ENCODE measurements around the gene NEMP2.
"Not testable (repeated sequence)": the region's sequence is repeated elsewhere in the genome, so short reads cannot be mapped to it uniquely, and the experiment has no call there.

The NEMP2 gene

DNA sequence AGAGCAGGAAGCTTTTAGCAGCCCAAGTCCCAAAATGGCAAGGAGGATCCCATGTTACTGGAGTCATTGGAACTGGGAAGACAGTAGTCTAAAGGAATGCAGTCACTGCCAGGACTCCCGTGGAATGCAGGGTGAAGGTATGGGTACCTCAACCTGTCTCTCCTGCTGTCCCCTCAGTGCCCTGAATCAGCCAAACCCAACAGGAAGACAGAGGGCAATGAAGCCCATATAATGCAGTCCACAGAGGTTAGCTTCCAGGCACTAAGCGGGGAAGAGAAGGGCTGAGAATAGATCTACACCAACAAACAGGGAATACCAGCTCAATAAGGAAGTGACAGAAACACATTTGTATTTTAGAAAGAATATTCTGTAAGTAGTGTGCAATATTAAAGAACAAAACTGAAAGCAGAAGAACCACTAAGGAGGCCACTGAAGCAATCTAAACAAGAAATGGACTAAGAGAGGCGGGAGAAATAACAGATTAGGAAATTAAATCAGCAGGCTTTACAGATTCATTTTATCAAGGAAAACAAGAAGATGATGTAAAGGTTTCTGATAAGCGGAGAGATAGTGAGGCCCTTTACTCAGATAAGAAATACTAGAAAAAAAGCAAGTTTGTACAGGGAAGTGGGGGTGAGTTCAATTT lies 8.3 kb downstream of the NEMP2 start:
- DNase-seq (ENCODE audit: low read depth, low spot score), result no peak

DNA sequence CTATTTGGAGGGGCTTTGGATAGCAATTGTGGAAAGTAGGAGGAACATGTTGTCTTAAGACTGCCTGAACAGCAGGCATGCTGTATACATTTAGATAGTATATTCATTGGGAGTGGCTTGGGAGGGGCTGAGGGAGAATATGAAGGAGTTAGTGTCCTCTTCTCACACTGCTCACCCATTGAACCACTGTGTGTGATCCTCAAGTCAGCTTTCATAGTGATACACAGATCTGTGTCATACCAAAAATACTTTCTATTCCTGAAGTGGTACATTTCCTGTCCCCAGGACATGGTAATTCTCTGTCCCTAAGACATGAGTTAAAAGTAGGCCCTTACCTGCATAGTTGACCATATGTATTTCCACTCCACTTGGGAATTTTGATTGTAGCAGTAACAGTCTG lies 9.6 kb downstream of the NEMP2 start:
- no peak for DNase-seq (ENCODE audit: low read depth, low spot score)

DNA sequence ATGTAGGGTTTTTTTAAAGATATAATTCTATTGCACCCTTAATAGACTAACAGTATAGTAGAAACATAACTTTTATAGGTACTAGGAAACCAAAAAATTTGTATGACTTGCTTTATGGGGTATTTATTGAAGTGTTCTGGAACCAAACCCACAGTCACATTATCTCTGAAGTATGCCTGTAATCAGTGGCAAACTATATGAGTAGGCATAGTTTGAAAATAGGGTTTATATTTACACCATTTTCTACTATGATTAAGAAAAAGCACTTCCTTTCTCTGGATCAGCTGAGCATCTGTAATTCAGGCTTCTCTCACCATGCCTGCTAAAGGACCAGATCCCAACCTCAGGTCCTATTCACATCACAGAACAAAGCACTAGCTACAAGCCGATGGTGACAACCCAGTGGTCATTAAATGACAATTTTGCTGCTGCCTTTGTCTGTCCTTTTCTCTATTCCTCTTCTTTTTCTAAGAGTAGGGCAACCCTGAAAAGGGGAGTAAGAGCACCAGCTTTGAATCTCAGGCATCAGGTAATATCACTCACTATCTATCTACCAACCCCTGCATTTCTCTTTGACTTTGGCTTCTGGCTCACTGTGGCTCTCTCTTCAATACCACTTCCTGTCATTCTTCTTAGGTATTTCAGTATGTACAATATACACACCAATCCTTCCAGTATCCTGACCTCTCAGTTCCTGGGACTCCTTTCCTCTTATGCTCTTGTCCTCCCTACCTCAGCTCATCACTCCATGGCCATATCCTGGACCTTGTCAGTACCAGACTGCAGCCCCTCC lies 14.4 kb downstream of the NEMP2 start:
- no peak for DNase-seq (ENCODE audit: low read depth, low spot score)

GRCh38 chr2:190517468-190517867 lies 17.1 kb downstream of the NEMP2 start:
- DNase-seq (ENCODE audit: low read depth, low spot score), result no peak

DNA sequence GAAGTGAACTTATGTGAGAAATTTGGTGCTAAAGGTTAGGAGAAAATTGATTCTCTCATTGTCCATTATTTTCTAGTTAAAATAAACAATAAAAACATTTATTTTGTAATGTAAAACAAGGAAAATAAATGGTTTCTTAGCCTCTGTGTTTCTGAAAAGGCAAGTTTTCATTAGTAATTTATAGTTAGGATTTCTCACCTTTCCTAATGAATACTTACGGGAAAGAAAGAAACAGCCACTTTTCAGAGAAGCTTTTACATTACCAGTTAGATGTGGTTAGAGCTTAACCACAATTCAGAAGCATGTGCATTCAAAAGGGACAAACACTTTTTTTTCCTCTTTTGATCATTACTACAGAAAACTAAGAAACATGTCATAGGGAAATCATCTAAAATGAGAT lies 18.8 kb downstream of the NEMP2 start:
- no peak for DNase-seq (ENCODE audit: low read depth, low spot score)

- no peak for DNase-seq (ENCODE audit: low read depth, low spot score)
Measured at GRCh38 chr2:190514676-190515075, 19.8 kb downstream of the NEMP2 start.

DNA sequence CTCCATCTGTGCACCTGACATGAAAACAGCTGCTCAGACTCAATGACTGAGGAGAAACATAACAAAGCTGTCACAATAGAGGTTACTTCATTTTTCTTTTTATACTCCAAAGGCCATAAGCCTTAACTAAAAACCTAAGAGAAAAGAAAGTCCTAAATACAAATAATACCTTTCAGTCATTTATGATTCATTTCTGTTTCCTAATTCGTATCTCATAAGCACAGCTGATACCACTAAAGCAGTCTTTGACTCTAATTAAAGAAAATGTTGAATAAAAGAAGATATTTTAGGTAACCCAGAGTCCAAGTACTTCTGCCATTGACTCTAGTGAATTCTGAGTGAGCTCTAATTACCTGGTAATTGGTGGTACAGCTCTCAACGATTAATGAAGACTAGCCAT lies 20.6 kb downstream of the NEMP2 start:
- DNase-seq (ENCODE audit: low read depth, low spot score), result no peak

DNA sequence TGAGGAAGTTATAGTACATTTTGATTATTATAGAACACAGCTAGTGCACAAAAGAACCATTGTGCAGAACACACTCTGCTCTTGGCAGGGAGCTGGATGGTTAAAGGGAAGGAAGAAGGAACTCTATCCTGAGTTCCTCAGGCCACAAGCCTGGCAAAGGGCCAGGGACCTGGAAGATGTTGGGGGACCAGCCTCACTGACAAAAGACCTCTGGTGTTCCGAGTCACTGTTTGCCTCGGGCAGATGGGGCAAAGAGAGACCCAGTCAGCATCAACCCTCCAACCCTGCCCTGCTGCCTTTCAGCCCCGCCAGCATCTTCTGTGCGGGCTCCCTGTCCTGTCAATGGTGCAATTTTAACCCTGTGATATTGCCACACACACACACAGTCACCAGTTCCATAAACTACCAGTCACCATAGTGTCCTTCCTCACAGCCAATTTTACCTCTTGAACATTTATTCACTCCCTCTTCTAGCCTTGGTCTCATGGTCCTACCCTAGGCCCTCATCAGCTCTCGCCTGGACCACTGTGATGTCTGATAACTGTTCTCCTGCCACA lies 21.9 kb downstream of the NEMP2 start:
- no peak for DNase-seq (ENCODE audit: low read depth, low spot score)

- no peak for DNase-seq (ENCODE audit: low read depth, low spot score)
Measured at GRCh38 chr2:190511104-190511503, 23.4 kb downstream of the NEMP2 start.

DNA sequence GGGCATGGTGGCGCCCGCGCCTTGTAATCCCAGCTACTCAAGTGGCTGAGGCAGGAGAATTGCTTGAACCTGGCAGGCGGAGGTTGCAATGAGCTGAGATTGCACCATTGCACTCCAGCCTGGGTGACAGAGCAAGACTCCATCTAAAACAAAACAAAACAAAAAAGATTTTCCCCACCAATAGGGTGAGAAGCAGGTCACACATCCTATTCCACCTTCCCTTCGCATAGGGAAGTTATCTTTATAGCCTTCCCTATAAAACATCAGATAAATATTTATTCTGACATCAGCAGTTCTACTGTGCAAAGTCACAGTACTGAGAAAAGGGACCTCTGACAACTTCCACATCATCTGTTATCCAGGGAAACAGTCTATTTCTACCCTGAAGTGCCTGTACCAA lies 24.6 kb downstream of the NEMP2 start:
- not testable (repeated sequence) for DNase-seq (ENCODE audit: low read depth, low spot score)

GRCh38 chr2:190507135-190507534 lies 27.4 kb downstream of the NEMP2 start:
- no peak for DNase-seq (ENCODE audit: low read depth, low spot score)

- no peak for DNase-seq (ENCODE audit: low read depth, low spot score)
Measured at GRCh38 chr2:190506666-190507065, 27.9 kb downstream of the NEMP2 start.

GRCh38 chr2:190505696-190506095 lies 28.8 kb downstream of the NEMP2 start:
- DNase-seq (ENCODE audit: low read depth, low spot score), result no peak

GRCh38 chr2:190504912-190505311 lies 29.6 kb downstream of the NEMP2 start:
- no peak for DNase-seq (ENCODE audit: low read depth, low spot score)

DNA sequence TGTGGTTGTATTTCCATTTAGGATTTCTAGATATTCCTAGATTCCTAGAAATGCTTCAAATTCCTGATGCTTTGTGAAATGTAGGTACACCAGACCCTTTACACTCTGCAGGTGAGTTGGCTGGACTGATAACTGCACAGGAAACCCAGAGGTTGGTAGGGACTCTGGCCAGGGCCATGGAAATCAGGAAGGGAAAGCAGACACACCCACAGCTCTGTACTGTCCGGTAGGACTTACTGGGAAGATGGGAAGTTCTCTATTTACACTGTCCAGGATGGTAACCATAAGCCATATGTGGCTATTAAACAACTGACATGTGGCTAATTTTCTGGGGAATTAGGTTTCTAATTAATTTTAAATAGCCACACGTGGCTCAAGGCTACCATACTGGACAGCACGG lies 31.4 kb downstream of the NEMP2 start:
- DNase-seq (ENCODE audit: low read depth, low spot score), result no peak

DNA sequence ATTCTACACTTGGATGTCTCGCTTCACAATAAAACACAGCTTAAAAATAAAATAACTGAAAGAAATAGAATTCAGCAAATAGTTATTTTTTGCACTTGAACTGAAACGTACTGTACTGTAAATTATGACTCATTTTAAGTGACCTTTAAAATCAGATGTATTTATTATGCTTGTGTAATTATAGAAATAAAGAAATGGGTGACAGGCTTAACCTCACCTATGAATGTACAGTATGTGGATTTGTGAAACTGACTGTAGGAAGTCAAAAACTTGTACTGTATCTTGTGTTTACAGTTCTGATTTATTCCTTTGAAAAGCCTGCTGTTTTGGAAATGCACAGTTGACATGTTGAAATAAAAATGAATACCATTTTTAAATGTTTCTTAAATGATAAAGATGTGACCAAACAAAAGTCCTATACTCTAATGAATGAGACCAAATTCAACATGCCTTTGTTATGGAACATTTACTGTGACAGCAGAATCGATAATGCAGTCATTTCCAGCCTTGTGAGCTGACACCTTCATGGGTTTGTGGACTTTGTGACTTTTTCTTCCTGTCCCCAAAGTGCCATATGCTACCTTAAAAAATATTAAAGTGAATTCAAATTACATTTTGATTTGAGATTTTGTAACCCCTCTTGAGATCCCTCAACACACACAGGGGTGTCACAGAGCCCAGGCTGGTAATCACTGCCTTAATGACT lies 32.7 kb downstream of the NEMP2 start:
- DNase-seq (ENCODE audit: low read depth, low spot score), result no peak

DNA sequence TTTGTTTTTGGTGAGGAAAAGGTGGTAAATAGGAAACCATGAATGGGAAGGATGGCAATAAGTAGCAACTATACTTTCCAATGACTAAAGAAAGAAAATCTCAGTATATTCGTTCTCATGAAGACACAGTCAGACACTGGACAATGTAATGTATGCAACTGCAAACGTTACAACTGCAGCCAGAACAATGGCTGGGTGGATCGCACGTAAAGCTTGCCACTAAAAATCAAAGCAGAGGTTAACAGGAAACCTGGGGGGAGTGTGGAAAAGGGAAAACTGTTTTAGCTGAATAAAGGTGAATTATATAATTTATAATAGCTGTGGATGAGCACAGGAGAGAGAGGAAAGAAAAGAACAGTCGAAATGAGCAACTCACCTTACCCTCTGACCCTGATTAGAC lies 33.3 kb downstream of the NEMP2 start:
- no peak for DNase-seq (ENCODE audit: low read depth, low spot score)

- DNase-seq (ENCODE audit: low read depth, low spot score), result no peak
Measured at GRCh38 chr2:190500054-190500502, 34.4 kb downstream of the NEMP2 start.

- no peak for DNase-seq (ENCODE audit: low read depth, low spot score)
Measured at GRCh38 chr2:190499273-190499672, 35.2 kb downstream of the NEMP2 start.

GRCh38 chr2:190497428-190497827 lies 37.1 kb downstream of the NEMP2 start:
- no peak for DNase-seq (ENCODE audit: low read depth, low spot score)

GRCh38 chr2:190494600-190495227 lies 39.8 kb downstream of the NEMP2 start:
- DNase-seq (ENCODE audit: low read depth, low spot score), result not testable (repeated sequence)

DNA sequence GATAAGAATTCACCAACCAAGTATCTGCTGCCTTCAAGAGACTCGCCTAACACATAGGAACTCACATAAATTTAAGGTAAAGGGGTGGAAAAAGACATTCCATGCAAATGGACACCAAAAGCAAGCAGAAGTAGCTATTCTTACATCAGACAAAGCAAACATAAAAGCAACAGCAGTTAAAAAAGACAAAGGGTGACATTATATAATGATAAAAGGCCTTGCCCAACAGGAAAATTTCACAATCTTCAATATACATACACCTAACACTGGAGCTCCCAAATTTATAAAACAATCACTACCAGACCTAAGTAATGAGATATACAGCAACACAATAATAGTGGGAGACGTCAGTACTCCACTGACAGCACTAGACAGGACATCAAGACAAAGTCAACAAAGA lies 41.4 kb downstream of the NEMP2 start:
- no peak for DNase-seq (ENCODE audit: low read depth, low spot score)
